Measurements from ENCODE around the gene TNFRSF14. TPM values are rescaled to one million over a fixed set of nuclear protein-coding genes. Genes with fewer than 3 reads are reported as not detected.

The TNFRSF14 gene
- total and polyA plus RNA-seq, 2 experiments from 2014 or later = 0.24 to 0.75 TPM

DNA sequence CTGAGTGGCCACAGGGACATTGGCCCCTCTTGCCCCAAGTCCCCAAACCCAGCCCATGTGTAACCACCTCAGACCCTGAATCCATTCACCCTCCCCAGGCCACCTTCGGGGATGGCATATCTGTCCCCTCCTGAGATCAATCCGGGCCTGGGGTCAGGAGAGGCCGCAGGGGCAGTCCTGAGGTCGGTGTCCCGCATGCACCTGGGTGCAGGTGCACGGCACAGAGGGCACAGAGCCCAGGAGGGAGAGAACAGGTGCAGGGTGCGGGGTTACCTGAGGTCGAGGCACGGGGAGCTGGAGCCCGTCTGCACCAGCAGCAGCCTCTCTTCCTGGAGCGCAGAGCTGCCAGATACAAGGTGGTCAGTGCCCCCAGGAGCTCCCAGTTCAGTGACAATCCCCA lies 46.6 kb upstream of the TNFRSF14 start:
- TF ChIP-seq, protein P1, sequence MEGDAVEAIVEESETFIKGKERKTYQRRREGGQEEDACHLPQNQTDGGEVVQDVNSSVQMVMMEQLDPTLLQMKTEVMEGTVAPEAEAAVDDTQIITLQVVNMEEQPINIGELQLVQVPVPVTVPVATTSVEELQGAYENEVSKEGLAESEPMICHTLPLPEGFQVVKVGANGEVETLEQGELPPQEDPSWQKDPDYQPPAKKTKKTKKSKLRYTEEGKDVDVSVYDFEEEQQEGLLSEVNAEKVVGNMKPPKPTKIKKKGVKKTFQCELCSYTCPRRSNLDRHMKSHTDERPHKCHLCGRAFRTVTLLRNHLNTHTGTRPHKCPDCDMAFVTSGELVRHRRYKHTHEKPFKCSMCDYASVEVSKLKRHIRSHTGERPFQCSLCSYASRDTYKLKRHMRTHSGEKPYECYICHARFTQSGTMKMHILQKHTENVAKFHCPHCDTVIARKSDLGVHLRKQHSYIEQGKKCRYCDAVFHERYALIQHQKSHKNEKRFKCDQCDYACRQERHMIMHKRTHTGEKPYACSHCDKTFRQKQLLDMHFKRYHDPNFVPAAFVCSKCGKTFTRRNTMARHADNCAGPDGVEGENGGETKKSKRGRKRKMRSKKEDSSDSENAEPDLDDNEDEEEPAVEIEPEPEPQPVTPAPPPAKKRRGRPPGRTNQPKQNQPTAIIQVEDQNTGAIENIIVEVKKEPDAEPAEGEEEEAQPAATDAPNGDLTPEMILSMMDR (IDR thresholded peaks at IDR 0.05; ENCODE audit: low read depth, low read length) = no peak
- no peak for DNase-seq (ENCODE audit: low read depth in 1 of 2, low spot score in 1 of 2)
- H3K27ac ChIP-seq = no peak overlapping the region
- H3K27me3 ChIP-seq = no peaks in the 10 kb centered on the region
- no peaks in the 10 kb centered on the region for H3K4me1 ChIP-seq (ENCODE audit: low read depth)
- H3K4me3 ChIP-seq = no peak overlapping the region
- no peaks in the 10 kb centered on the region for H3K9me3 ChIP-seq (ENCODE audit: low read depth)
- peaks cover 29% of the 10 kb centered on the region for H3K36me3 ChIP-seq

DNA sequence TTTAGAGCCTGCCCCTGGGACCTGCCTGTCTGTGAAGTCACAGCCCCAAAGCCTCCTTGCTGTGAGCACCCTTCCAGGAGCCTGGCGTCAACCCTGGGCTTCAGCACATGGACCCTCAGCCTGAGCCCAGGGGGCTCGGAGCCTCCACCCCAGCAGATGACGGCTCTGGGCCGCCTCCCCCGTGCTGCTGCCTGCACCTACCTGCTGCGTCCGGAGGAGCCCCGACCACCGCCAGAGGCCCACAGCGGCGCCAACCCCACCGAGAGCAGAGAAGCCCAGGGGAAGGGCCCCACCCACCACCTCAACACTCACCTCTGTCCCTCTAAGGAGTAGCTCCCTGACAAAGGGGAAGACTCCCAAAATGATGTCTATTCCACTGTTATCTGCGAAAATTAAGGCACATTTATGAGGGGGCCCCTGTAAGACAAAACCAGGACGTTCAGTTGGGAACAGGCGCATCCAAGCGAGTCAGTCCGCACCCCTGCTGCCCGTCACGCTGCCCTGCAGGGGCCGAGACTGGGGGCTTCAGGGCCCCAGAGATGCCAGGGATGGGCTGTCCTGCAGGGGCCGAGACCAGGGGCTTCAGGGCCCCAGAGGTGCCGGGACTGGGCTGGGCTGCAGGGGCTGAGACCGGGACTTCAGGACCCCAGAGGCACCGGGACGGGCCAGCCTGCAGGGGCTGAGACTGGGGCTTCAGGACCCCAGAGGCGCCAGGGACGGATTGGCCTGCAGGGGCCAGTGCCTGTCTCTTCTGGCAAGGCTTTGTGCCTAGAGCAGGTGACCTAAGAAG lies 45.6 kb upstream of the TNFRSF14 start:
- Histone ChIP-seq H3K36me3 (peaks cover 34% of the 10 kb centered on the region), H3K27ac (no peak overlapping the region), H3K4me1 (ENCODE audit: low read depth) (no peaks in the 10 kb centered on the region), H3K27me3 (no peaks in the 10 kb centered on the region), H3K4me3 (no peak overlapping the region), H3K9me3 (ENCODE audit: low read depth) (no peaks in the 10 kb centered on the region)
- no peak for DNase-seq (ENCODE audit: low read depth in 1 of 2, low spot score in 1 of 2)
- TF ChIP-seq, protein P1 (IDR thresholded peaks at IDR 0.05; ENCODE audit: low read depth, low read length) = no peak

DNA sequence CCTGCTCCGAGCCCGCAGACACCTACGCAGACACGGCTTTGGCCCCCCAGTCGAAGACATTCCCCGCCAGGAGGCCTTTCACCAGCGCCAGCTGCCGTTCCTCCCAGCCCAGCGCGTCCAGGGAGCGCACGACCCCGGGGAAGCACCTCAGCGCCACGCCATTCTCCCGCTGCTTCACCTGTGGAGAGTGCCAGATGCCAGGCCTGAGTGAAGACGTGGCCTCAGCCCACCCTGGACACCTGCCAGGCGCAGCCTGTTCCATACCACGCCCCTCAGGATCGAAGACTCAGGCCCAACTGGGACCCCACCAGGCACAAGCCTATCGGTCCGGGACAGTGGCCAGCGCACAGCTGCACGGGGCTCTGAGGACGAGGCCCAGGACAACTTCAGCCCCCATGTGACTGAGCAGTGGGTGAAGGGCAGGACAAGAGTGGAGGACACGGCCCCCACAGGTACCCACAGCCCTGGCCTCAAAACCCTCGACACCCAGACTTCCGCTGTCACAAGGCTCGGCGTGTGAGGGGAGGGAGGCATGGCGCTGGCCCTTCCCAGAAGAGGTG lies 43.2 kb upstream of the TNFRSF14 start:
- H3K36me3 ChIP-seq = peaks cover 47% of the 10 kb centered on the region
- H3K9me3 ChIP-seq (ENCODE audit: low read depth) = no peaks in the 10 kb centered on the region
- H3K27me3 ChIP-seq = no peaks in the 10 kb centered on the region
- H3K4me3 ChIP-seq = no peak overlapping the region
- TF ChIP-seq, protein P1 (IDR thresholded peaks at IDR 0.05; ENCODE audit: low read depth, low read length) = no peak
- no peak overlapping the region for H3K27ac ChIP-seq
- H3K4me1 ChIP-seq (ENCODE audit: low read depth) = no peaks in the 10 kb centered on the region
- DNase-seq (ENCODE audit: low read depth in 1 of 2, low spot score in 1 of 2) = no peak

DNA sequence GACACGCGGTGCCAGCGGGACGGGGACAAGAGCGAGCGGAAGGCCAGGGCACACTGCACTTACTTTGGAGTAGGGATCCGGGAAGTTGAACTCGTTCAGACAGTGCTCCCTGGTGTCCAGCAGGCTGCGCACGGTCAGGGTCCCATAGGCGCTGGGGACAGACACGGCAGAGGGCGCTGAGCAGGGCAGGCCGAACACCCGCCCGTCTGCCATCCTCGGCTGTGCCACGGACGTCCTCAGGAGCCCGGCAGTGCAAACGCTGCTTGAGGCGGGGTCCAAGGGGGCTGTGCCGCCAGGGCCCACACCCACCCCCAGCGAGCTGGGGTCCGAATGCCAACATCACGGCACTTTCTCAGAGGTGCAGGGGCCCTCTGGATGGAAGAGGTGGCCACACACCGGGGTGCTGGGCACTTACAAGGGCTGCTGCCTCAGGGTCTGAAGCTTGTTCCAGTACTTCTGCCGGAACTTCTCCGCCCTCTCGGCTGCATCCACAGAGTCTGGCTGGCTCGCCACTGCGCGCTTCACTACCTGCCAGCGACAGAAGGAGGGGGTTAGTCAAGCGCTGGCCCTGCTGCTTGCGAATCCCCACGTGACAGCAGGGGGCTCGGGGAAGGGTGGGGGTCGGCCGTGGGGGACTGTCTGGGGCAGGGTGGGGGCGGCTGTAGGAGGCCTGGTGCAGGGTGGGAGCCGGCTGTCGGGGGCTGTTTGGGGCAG lies 42.1 kb upstream of the TNFRSF14 start:
- DNase-seq (ENCODE audit: low read depth in 1 of 2, low spot score in 1 of 2) = no peak
- Histone ChIP-seq H3K27ac (no peak overlapping the region), H3K4me3 (no peak overlapping the region), H3K27me3 (no peaks in the 10 kb centered on the region), H3K4me1 (ENCODE audit: low read depth) (no peaks in the 10 kb centered on the region), H3K36me3 (peaks cover 54% of the 10 kb centered on the region), H3K9me3 (ENCODE audit: low read depth) (no peaks in the 10 kb centered on the region)
- TF ChIP-seq, protein P1 (IDR thresholded peaks at IDR 0.05; ENCODE audit: low read depth, low read length) = no peak

DNA sequence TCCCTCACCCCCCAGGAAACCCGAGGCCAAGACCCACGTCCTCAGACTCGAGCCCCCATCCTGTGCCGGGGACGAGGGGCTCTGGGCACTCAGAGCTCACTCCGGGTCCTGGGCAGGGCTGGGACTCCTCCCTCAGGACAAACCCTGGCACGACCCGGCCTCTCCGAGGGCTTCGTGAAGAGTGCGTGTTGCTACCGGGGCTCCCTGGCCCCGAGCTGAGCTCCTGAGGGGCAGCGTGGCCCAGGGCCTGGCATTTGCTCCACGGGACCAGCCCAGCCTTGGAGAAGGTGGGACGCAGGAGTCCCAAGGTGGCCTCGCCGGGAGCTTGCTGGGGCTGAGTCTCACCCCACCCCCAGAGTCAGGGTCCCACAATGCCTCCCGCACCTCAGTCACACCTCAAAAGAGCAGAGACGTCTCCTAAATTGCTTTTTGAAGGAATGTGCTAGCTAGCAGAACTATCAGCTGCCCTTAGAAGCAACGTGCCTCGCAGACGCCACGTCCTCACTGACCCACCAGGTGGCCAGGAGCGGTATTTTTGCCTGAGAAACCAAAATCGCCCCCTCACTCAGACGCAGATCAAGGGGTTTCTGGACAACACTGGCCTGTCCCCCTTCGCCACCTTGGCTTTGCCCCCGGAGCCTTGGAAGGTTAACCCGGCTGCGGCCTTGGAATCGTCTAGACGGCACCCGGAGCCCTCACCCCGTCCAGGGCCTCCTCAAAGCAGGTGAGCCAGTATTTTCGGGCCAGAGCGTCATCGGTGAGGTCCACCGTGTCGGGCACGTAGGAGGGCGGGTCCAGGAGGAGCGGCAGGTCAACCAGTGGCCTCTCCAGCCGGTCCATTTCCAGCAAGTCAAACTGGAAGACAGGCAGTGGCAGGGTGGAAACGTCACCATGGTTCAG lies 41.1 kb upstream of the TNFRSF14 start:
- Histone ChIP-seq H3K36me3 (peaks cover 54% of the 10 kb centered on the region), H3K27ac (no peak overlapping the region), H3K4me3 (no peak overlapping the region), H3K4me1 (ENCODE audit: low read depth) (no peaks in the 10 kb centered on the region), H3K27me3 (no peaks in the 10 kb centered on the region), H3K9me3 (ENCODE audit: low read depth) (no peaks in the 10 kb centered on the region)
- DNase-seq (ENCODE audit: low read depth in 1 of 2, low spot score in 1 of 2) = no peak
- TF ChIP-seq, protein P1 (IDR thresholded peaks at IDR 0.05; ENCODE audit: low read depth, low read length) = no peak
